Omental fat pad (tissue), 4 donors: ENCODE measurements around the gene MZB1. TPM values are rescaled to one million over a fixed set of nuclear protein-coding genes. Genes with fewer than 3 reads are reported as not detected.

ENCODE experiments used
- ATAC-seq: fragments of 150-250 bp; one replicate; pipeline ENCODE4 v1.9.1; 2016; ENCODE audit warnings: mild to moderate bottlenecking, moderate library complexity; ENCODE audit not compliant: low FRiP score
- DNase-seq: peaks from one replicate; pipeline ENCODE4 v3.0.0-alpha.2; 2019; ENCODE audit warnings: low spot score
- total RNA-seq, 4 donors: library from RNA; depleted of rRNA; stranded (reverse); fragments of >200 nt; gene quantifications; one replicate each; pipeline ENCODE4 v1.1.0, GENCODE V29; 2016
- TF ChIP-seq, protein P1 (sequence below), 3 donors: fragments of 450-650 bp; IDR thresholded peaks; one replicate each; pipeline ENCODE4 v1.5.1; 2016 to 2017; ENCODE audit warnings: antibody characterized with exemption in 3 of 3, mild to moderate bottlenecking in 3 of 3, moderate library complexity in 2 of 3

Gene MZB1
- total RNA-seq, 4 donors from 2014 or later: 1.1 to 7.0 (median 2.9) TPM

- ATAC-seq: no peak
- DNase-seq: no peak
- TF ChIP-seq, protein P1, sequence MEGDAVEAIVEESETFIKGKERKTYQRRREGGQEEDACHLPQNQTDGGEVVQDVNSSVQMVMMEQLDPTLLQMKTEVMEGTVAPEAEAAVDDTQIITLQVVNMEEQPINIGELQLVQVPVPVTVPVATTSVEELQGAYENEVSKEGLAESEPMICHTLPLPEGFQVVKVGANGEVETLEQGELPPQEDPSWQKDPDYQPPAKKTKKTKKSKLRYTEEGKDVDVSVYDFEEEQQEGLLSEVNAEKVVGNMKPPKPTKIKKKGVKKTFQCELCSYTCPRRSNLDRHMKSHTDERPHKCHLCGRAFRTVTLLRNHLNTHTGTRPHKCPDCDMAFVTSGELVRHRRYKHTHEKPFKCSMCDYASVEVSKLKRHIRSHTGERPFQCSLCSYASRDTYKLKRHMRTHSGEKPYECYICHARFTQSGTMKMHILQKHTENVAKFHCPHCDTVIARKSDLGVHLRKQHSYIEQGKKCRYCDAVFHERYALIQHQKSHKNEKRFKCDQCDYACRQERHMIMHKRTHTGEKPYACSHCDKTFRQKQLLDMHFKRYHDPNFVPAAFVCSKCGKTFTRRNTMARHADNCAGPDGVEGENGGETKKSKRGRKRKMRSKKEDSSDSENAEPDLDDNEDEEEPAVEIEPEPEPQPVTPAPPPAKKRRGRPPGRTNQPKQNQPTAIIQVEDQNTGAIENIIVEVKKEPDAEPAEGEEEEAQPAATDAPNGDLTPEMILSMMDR (IDR thresholded peaks at IDR 0.05): no peak
Observed at GRCh38 chr5:139426203-139426885, 36.6 kb upstream of the MZB1 start.

- TF ChIP-seq, protein P1 (IDR thresholded peaks at IDR 0.05): no peak
- no peak for ATAC-seq
- DNase-seq: no peak
Observed at GRCh38 chr5:139425497-139425896, 35.8 kb upstream of the MZB1 start.

GRCh38 chr5:139422307-139422893 is 32.7 kb upstream of the MZB1 start:
- TF ChIP-seq, protein P1 (IDR thresholded peaks at IDR 0.05): no peak
- no peak for DNase-seq
- peak; percentile 78 for ATAC-seq

- DNase-seq (no peak), ATAC-seq (no peak)
- TF ChIP-seq, protein P1 (IDR thresholded peaks at IDR 0.05): no peak
Observed at GRCh38 chr5:139419226-139420192, 29.8 kb upstream of the MZB1 start.

DNA sequence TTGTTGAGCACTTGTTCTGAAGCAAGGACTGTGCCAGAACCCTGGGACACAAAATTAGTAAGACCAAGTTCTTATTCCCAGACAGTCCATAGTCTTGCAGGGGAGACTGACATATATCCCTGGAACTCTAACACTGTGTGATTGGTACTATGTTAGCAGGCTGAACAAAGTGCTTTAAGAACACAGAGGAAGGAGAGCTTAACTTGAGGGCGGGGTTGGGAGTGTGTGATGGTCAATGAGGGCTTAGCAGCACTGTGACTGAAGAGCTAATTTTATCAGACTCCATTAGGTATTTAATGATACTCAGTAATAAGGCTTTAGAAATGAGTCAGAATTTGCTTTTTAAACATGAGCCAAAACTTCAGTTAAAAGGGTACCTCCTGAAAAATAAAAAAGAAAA is 29.1 kb upstream of the MZB1 start:
- ATAC-seq (no peak), DNase-seq (no peak)

GRCh38 chr5:139417214-139417613 is 27.5 kb upstream of the MZB1 start:
- ATAC-seq: no peak
- DNase-seq: no peak
- TF ChIP-seq, protein P1 (IDR thresholded peaks at IDR 0.05): no peak

More for the DNA sequence above, 29.1 kb upstream of the MZB1 start:
- TF ChIP-seq, protein P1 (IDR thresholded peaks at IDR 0.05): no peak
